ENCODE measurements around the gene BTBD7.

BTBD7 gene

GRCh38 chr14:93319958-93320357, 12.9 kb downstream of the BTBD7 start:
- H3K4me3 ChIP-seq (ENCODE audit: low read depth, low read length) = no peak overlapping the region
- TF ChIP-seq CTCF (IDR thresholded peaks at IDR 0.05; ENCODE audit: control insufficient read depth, extremely low read depth, insufficient read depth) = no peak
- DNase-seq (ENCODE audit: low read depth) = no peak

GRCh38 chr14:93319494-93319893, 13.3 kb downstream of the BTBD7 start:
- TF ChIP-seq CTCF (IDR thresholded peaks at IDR 0.05; ENCODE audit: control insufficient read depth, extremely low read depth, insufficient read depth) = no peak
- DNase-seq (ENCODE audit: low read depth) = no peak
- no peak overlapping the region for H3K4me3 ChIP-seq (ENCODE audit: low read depth, low read length)

GRCh38 chr14:93318927-93319326, 13.9 kb downstream of the BTBD7 start:
- DNase-seq (ENCODE audit: low read depth) = no peak
- TF ChIP-seq CTCF (IDR thresholded peaks at IDR 0.05; ENCODE audit: control insufficient read depth, extremely low read depth, insufficient read depth) = no peak
- no peak overlapping the region for H3K4me3 ChIP-seq (ENCODE audit: low read depth, low read length)

- no peak overlapping the region for H3K4me3 ChIP-seq (ENCODE audit: low read depth, low read length)
- DNase-seq (ENCODE audit: low read depth) = no peak
- TF ChIP-seq CTCF (IDR thresholded peaks at IDR 0.05; ENCODE audit: control insufficient read depth, extremely low read depth, insufficient read depth) = no peak
Measured at GRCh38 chr14:93317875-93318807, 14.7 kb downstream of the BTBD7 start.

GRCh38 chr14:93317210-93317874, 15.5 kb downstream of the BTBD7 start:
- no peak for DNase-seq (ENCODE audit: low read depth)
- H3K4me3 ChIP-seq (ENCODE audit: low read depth, low read length) = no peak overlapping the region
- no peak for TF ChIP-seq CTCF (IDR thresholded peaks at IDR 0.05; ENCODE audit: control insufficient read depth, extremely low read depth, insufficient read depth)

GRCh38 chr14:93316716-93317115, 16.1 kb downstream of the BTBD7 start:
- TF ChIP-seq CTCF (IDR thresholded peaks at IDR 0.05; ENCODE audit: control insufficient read depth, extremely low read depth, insufficient read depth) = no peak
- no peak overlapping the region for H3K4me3 ChIP-seq (ENCODE audit: low read depth, low read length)
- DNase-seq (ENCODE audit: low read depth) = no peak

Measured in LNCaP clone FGC (cell line).